GM18517 (cell line): ENCODE data around the gene DLG2.
"Not testable (repeated sequence)": the region's sequence is repeated elsewhere in the genome, so short reads cannot be mapped to it uniquely, and the experiment has no call there.

Source experiments
- ATAC-seq: cut with Tn5 transposase; IDR thresholded peaks from one replicate; pipeline ENCODE4 v1.9.1; 2021; ENCODE audit warnings: mild to moderate bottlenecking, moderate library complexity; ENCODE audit not compliant: unreplicated experiment

Gene DLG2

GRCh38 chr11:85475660-85476517 lies 151.3 kb downstream of the DLG2 start:
- no peak for ATAC-seq

GRCh38 chr11:85472953-85473352 lies 154.2 kb downstream of the DLG2 start:
- ATAC-seq: no peak

GRCh38 chr11:85464283-85464682 lies 162.9 kb downstream of the DLG2 start:
- ATAC-seq: no peak

DNA sequence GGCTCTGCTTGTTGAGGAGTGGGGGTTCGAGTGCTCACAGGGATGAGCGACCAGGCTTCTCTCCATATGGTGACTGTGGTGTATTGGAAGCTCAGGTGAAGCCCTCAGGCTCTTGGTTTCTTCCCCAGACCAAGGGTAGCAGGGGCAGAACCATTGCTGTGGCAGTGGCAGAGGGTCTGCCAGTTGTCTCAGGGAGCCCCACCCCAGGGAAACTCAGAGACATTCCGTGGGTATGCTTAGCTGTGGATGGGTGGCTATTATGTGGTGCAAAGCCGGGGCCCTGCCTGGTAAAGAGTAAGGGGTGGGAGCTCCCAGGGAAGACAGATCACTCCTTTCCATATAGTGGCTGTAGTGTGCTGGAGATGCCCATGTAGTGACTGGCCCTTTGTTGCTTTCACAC lies 167.8 kb downstream of the DLG2 start:
- no peak for ATAC-seq

GRCh38 chr11:85444479-85444878 lies 182.7 kb downstream of the DLG2 start:
- ATAC-seq: no peak

DNA sequence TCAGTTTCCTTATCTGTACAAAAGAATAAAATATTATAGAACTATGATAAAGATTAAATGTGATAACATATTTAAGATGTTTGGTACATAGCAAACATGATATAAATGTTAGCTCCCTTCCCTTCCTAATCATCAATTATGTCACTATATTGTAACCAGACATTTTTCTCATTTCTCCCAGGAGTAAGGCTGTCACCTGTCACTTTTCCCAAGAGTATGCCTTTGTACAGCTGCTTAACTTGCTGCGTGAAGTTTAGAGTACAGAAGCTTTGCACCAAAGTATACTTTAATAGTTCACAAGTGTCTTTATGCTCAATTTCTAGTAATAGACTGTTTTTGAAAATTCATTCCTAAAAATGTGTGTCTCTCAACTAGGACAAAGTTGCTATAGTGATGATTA lies 186.9 kb downstream of the DLG2 start:
- ATAC-seq: no peak

DNA sequence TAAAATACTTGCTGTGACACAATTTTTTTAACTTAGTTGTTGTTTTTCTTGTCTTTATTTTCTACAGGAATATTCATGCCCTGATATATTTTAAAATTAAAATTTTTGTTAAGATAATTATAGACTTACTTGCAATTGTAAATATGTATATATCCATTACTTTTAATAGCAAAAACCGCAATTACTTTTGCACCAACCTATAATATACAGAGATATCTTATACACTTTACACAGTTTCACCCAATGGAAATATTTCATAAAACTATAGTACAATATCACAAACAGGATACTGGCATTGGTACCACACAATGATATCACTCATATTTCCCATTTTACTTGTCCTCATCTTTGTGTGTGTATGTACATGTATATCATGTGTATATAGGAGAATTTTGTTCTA lies 188.8 kb downstream of the DLG2 start:
- ATAC-seq: no peak

DNA sequence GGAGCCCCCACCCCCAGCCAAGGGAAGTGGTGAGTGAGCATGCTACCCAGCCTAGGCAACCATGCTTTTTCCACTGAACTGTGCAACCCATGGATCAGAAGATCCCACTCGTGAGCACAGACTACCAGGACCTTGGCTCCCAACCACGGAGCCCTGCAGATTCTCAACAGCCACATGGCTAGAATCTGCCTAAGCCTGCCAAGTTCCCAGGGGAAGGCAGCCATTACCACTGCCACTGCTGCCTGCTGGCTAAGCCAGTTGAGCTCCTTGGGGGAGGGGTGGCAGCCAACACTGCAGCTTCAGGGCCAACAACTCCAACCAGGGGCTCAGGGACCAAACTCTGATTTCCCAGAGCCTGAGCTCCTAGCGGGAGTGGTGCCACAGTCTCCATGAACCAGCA lies 195.8 kb downstream of the DLG2 start:
- no peak for ATAC-seq

DNA sequence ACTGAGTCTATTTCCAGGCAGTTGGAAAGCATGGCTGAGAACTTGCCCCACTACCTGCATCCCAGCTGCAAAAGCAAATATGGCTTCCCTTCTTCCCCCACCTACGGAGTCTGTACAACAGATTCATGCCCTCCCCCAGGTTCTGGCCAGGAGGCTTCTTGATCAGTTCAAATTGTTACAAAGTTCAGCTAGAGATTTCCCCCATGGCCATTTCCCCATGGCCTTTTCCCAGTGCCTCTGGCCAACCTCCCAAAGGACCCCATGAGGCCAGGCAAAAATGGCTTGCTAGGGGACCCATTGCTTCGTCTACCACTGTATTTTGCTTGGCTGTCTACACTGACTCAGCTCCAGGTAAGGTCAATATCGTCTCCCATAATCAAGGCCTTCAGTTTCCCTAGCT lies 203.3 kb downstream of the DLG2 start:
- ATAC-seq: no peak

- no peak for ATAC-seq
These were observed 203.8 kb downstream of the DLG2 start for GRCh38 chr11:85423316-85423715.

GRCh38 chr11:85414175-85414574 lies 213.0 kb downstream of the DLG2 start:
- no peak for ATAC-seq

GRCh38 chr11:85407648-85408047 lies 219.5 kb downstream of the DLG2 start:
- no peak for ATAC-seq

DNA sequence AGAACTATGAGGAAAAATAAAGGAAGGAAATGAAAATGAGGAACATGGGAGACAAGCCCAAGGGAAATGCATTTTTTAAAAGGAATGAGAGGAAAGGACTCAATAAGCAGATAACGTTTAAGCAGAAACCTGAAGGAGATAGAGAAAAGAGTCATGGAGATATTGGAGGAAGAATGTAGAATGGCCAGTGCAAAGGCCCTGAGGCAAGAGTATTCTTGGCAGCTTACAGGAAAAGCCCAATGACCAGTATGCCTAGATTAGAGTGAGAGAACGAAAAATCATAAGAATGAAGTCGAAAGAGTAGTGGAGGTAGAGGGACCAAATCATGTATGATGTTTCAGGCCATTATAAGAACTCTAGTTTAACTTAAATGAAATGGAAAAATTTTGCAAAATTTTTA lies 220.3 kb downstream of the DLG2 start:
- no peak for ATAC-seq

DNA sequence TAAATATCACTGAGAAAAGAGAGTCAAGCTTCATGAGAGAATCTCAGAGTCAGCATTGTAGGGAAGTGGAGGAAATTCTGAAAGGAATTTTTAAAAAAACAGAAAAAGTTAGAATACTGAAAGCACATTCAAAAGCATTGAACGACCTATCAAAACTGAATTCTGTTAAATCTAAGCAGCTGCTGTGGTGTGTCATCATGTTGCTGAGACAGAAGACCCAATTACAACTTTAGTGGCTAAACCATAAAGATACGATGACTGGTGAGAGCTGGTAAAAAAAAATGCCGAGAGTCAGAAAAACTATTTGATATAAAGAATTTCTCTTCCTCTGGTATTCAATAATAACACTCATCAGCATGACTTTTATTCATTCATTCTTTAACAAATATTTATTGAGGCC lies 220.8 kb downstream of the DLG2 start:
- ATAC-seq: no peak

DNA sequence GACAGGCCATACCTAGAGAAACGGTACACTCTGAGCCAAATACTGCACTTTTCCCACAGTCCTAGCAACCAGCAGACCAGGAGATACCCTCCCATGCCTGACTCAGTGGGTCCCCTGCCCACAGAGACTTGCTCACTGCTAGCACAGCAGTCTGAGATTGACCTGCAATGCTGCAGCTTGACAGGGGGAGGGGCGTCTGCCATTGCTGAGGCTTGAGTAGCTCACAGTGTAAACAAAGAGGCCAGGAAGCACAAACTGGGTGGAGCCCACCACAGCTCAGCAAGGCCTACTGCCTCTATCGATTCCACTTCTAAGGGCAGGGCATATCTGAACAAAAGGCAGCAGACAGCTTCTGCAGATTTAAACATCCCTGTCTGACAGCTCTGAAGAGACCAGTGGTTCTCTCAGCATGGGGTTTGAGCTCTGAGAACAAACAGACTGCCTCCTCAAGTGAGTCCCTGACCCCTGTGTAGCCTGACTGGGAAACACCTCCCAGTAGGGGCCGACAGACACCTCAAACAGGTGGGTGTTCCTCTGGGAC lies 231.6 kb downstream of the DLG2 start:
- ATAC-seq: not testable (repeated sequence)

GRCh38 chr11:85394283-85394682 lies 232.9 kb downstream of the DLG2 start:
- ATAC-seq: no peak

DNA sequence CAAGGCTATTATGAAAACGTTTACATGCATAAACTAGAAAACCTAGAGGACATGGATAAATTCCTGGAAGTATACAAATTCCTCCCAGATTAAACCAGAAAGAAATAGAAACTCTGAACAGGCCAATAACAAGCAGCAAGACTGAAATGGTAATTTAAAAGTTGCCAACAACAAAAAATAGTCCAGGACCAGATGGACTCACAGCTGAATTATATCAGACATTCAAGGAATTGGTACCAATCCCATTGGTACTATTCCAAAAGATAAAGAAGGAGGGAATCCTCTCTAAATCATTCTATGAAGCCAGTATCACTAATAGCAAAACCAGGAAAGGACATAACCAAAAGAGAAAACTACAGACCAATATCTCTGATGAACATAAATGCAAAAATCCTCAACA lies 236.0 kb downstream of the DLG2 start:
- ATAC-seq: no peak

GRCh38 chr11:85385547-85385946 lies 241.6 kb downstream of the DLG2 start:
- ATAC-seq: no peak

DNA sequence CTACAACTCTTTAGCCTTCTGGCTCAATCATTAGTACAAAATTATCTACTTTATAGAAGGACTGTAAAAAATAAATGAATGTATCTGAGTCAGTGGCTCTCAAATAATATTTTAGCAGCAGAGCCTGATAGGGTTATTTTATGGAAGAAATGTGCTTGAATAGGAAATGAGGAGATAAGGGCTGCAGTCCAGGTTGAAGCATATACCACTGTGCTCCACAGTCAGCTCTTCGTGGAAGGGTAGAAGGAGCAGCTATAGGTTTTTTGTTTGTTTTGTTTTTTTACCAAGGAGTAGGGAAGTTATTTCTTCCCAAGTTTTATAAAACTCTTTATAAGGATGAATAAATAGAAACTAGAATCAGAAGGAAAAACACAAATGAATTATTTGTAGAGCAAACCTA lies 242.0 kb downstream of the DLG2 start:
- no peak for ATAC-seq

DNA sequence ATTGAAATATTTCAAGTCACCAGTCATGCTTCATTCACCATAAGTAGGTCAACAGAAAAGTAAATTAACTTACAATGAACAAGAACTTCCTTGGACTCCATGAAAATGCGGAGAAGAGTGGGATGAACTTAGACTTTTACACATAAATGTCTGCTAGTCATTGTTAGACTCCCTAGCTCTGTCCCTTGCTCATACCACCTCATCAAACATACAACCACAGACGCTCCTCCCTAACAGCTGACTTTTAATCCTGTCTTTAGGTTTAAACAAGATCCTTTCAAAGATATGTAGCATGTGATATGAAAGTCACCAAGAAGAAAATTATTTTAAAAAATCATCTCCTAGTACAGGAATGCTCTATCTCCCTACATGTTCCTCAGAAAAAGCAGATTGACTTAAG lies 248.1 kb downstream of the DLG2 start:
- ATAC-seq: no peak

GRCh38 chr11:85377901-85378300 lies 249.2 kb downstream of the DLG2 start:
- no peak for ATAC-seq

- ATAC-seq: no peak
These were observed 267.3 kb downstream of the DLG2 start for GRCh38 chr11:85359859-85360258.

- no peak for ATAC-seq
These were observed 271.2 kb downstream of the DLG2 start for GRCh38 chr11:85355921-85356320.
